DND-41 (cell line): Measurements from ENCODE around the gene MCC.

ENCODE experiments used
- ATAC-seq: fragments of 200-7000 bp; cut with Tn5 transposase; 3 replicates; pipeline ENCODE4 v1.9.1; 2021; ENCODE audit warnings: low read depth; ENCODE audit not compliant: insufficient read depth
- DNase-seq: peaks from one replicate; pipeline ENCODE4 v3.0.0-alpha.2; 2020
- H2AFZ ChIP-seq: 2 replicates; pipeline ENCODE4 v1.6.0; 2012; ENCODE audit warnings: low read depth, low read length
- H3K27ac ChIP-seq: 2 replicates; pipeline ENCODE4 v1.5.1; 2012; ENCODE audit warnings: low read length, inconsistent platforms
- H3K27me3 ChIP-seq: fragments of 200-600 bp; sonication (generic); 2 replicates; pipeline ENCODE4 v1.6.0; 2012; ENCODE audit warnings: low read length, mild to moderate bottlenecking, inconsistent platforms; ENCODE audit not compliant: insufficient read depth, poor library complexity
- H3K36me3 ChIP-seq: 2 replicates; pipeline ENCODE4 v1.5.1; 2012; ENCODE audit warnings: low read length, inconsistent platforms; ENCODE audit not compliant: insufficient read depth
- H3K4me1 ChIP-seq: 2 replicates; pipeline ENCODE4 v1.5.1; 2012; ENCODE audit warnings: mild to moderate bottlenecking, low read length; ENCODE audit not compliant: insufficient read depth
- H3K4me2 ChIP-seq: 2 replicates; pipeline ENCODE4 v1.6.0; 2012; ENCODE audit warnings: mild to moderate bottlenecking, moderate library complexity, low read length, inconsistent platforms; ENCODE audit not compliant: insufficient read depth
- H3K4me3 ChIP-seq, 2 experiments: fragments of 200-600 bp in 1 of 2; shearing (Covaris generic) in 1 of 2; 2 replicates each; pipeline ENCODE4 v1.5.1; 2012 to 2016; ENCODE audit warnings: inconsistent platforms in 2 of 2, low read length in 2 of 2, mild to moderate bottlenecking in 2 of 2, low read depth in 1 of 2, moderate library complexity in 1 of 2
- H3K79me2 ChIP-seq: 2 replicates; pipeline ENCODE4 v1.6.0; 2012; ENCODE audit warnings: low read length, inconsistent platforms; ENCODE audit not compliant: insufficient read depth
- H3K9ac ChIP-seq: 2 replicates; pipeline ENCODE4 v1.6.0; 2012; ENCODE audit warnings: low read depth, mild to moderate bottlenecking, inconsistent platforms, low read length, moderate library complexity
- H3K9me3 ChIP-seq: 2 replicates; pipeline ENCODE4 v1.5.1; 2012; ENCODE audit warnings: low read length, moderate library complexity, mild to moderate bottlenecking, inconsistent platforms; ENCODE audit not compliant: insufficient read depth, severe bottlenecking
- H4K20me1 ChIP-seq: 2 replicates; pipeline ENCODE4 v1.6.0; 2012; ENCODE audit warnings: low read length; ENCODE audit not compliant: insufficient read depth
- EZH2 ChIP-seq: IDR thresholded peaks from 3 replicates; pipeline ENCODE4 v1.6.1; 2012; ENCODE audit warnings: borderline replicate concordance, low read depth, mild to moderate bottlenecking, moderate library complexity, low read length, inconsistent platforms; ENCODE audit not compliant: severe bottlenecking
- TF ChIP-seq, protein P1 (sequence below): IDR thresholded peaks from 2 replicates; pipeline ENCODE4 v1.5.1; 2012; ENCODE audit warnings: borderline replicate concordance, low read length, moderate library complexity, mild to moderate bottlenecking; ENCODE audit not compliant: poor library complexity, severe bottlenecking; ENCODE audit errors: extremely low read depth

The MCC gene

DNA sequence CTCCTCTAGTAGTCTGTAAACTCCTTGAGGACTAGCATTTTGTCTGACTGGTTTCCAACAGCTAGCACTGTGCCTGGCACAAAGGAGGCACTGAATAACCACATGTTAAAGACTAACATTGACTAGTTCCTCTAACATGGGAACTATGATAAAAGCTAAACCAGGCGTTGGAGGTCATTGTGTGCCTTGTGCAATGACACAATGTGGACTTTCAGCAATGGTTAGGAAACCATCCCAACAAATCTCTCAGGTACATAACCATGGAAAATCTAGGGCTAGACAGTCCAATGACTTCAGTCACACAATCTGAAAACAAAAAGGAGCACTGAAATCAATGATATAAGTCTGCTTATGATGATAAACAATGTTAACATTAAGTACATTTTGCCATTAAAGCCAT is 311.0 kb downstream of the MCC start:
- no peak for ATAC-seq
- H3K9ac ChIP-seq, result no peak overlapping the region
- no peaks in the 10 kb centered on the region for H3K9me3 ChIP-seq
- no peak for TF ChIP-seq EZH2
- TF ChIP-seq, protein P1, sequence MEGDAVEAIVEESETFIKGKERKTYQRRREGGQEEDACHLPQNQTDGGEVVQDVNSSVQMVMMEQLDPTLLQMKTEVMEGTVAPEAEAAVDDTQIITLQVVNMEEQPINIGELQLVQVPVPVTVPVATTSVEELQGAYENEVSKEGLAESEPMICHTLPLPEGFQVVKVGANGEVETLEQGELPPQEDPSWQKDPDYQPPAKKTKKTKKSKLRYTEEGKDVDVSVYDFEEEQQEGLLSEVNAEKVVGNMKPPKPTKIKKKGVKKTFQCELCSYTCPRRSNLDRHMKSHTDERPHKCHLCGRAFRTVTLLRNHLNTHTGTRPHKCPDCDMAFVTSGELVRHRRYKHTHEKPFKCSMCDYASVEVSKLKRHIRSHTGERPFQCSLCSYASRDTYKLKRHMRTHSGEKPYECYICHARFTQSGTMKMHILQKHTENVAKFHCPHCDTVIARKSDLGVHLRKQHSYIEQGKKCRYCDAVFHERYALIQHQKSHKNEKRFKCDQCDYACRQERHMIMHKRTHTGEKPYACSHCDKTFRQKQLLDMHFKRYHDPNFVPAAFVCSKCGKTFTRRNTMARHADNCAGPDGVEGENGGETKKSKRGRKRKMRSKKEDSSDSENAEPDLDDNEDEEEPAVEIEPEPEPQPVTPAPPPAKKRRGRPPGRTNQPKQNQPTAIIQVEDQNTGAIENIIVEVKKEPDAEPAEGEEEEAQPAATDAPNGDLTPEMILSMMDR, result no peak
- no peaks in the 10 kb centered on the region for H4K20me1 ChIP-seq
- no peaks in the 10 kb centered on the region for H3K36me3 ChIP-seq
- no peak overlapping the region for H3K27ac ChIP-seq
- no peak overlapping the region for H2AFZ ChIP-seq
- no peak for DNase-seq
- H3K27me3 ChIP-seq, result no peaks in the 10 kb centered on the region
- no peaks in the 10 kb centered on the region for H3K79me2 ChIP-seq
- H3K4me2 ChIP-seq, result no peak overlapping the region
- H3K4me1 ChIP-seq, result peaks cover 9% of the 10 kb centered on the region
- no peak overlapping the region for H3K4me3 ChIP-seq

DNA sequence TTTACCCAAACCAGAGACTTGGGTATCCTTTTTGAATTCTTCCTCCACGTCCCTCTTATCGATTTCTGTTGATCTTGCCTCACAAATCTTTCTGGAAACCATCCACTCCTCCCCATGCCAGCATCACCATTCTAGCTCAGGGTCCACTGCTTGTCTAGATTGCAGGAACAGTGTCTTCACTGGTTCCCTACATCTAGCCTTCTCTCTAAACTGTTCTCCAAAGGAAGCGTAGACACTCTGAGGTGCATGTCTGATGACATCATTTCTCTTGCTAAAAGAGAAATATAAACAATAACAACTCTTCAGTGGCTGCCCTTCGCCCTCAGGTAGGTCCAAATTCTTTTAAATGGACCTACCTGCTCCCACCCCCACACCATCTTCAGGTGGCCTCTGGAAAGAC is 311.5 kb downstream of the MCC start:
- DNase-seq (no peak), ATAC-seq (no peak)
- H3K4me2 ChIP-seq, result no peak overlapping the region
- no peak for TF ChIP-seq EZH2
- TF ChIP-seq, protein P1, result no peak
- no peak overlapping the region for H3K9ac ChIP-seq
- peaks cover 5% of the 10 kb centered on the region for H3K4me1 ChIP-seq
- H4K20me1 ChIP-seq, result no peaks in the 10 kb centered on the region
- H3K27me3 ChIP-seq, result no peaks in the 10 kb centered on the region
- H3K27ac ChIP-seq, result no peak overlapping the region
- H3K36me3 ChIP-seq, result no peaks in the 10 kb centered on the region
- H3K79me2 ChIP-seq, result no peaks in the 10 kb centered on the region
- H2AFZ ChIP-seq, result no peak overlapping the region
- H3K4me3 ChIP-seq, result no peak overlapping the region
- no peaks in the 10 kb centered on the region for H3K9me3 ChIP-seq

DNA sequence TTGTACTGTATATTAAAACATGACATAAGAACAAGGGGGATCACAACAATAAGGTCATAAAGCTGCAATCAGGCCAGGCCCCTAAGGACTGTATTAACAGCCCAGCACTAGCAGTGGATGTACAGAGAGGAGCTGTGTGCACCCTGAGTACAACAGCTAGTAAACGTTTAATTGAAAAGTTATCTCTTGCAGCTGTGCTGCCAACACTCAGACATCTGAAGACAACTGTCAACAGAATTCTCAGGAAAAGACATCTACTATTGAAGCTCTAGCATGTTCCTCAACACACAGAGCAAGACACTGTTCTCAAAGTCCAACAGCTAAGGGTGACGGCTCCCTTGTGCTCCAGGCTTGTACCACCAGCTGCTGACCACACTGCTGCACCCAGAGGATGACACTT is 312.1 kb downstream of the MCC start:
- H3K27ac ChIP-seq, result no peak overlapping the region
- no peaks in the 10 kb centered on the region for H3K9me3 ChIP-seq
- H2AFZ ChIP-seq, result no peak overlapping the region
- DNase-seq, result no peak
- H3K9ac ChIP-seq, result no peak overlapping the region
- no peak overlapping the region for H3K4me2 ChIP-seq
- H3K36me3 ChIP-seq, result no peaks in the 10 kb centered on the region
- no peak for ATAC-seq
- H4K20me1 ChIP-seq, result no peaks in the 10 kb centered on the region
- TF ChIP-seq EZH2, result no peak
- TF ChIP-seq, protein P1, result no peak
- no peaks in the 10 kb centered on the region for H3K27me3 ChIP-seq
- H3K4me1 ChIP-seq, result no peaks in the 10 kb centered on the region
- H3K4me3 ChIP-seq, result no peak overlapping the region
- H3K79me2 ChIP-seq, result no peaks in the 10 kb centered on the region

DNA sequence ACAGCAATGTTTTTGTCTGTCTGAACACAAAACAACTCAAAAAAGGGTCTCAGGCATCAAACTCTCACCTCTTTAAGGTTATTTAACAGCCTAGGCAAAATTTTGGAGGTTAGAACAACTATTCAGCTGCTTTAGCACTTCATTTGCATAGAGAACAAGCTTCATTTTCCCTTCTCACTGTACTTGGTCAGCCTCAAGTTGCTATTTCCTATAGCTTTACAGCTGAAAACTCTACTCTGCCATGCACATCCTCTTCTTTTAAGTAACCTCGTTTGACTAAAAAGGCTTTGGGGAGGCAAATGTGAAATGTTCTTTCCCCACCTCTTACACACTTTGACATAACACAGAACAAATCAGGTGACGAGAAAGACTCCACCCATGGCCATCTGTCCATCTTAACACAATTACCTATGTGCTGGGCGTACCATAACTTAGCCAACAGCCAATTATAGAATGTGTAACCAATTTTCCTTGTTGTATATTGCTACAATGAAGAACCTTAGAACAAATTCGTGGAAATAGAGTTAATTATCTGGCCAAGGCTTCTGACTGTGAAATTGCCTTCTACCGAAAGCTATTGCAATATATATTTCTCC is 315.9 kb downstream of the MCC start:
- Histone ChIP-seq H3K79me2 (no peaks in the 10 kb centered on the region), H3K4me1 (no peaks in the 10 kb centered on the region), H3K36me3 (no peaks in the 10 kb centered on the region), H3K4me3 (no peak overlapping the region), H4K20me1 (no peaks in the 10 kb centered on the region), H2AFZ (no peak overlapping the region), H3K4me2 (no peak overlapping the region), H3K9me3 (no peaks in the 10 kb centered on the region), H3K27me3 (peaks cover 2% of the 10 kb centered on the region), H3K27ac (no peak overlapping the region), H3K9ac (no peak overlapping the region)
- ATAC-seq, result no peak
- TF ChIP-seq EZH2, result no peak
- TF ChIP-seq, protein P1, result no peak
- no peak for DNase-seq
